ENCODE data around the gene TAPBP. TPM values are rescaled to one million over a fixed set of nuclear protein-coding genes. Genes with fewer than 3 reads are reported as not detected.
"Not testable (repeated sequence)": the region's sequence is repeated elsewhere in the genome, so short reads cannot be mapped to it uniquely, and the experiment has no call there.

The TAPBP gene
- total RNA-seq, 1 experiment from 2014 or later: 45.5 TPM

DNA sequence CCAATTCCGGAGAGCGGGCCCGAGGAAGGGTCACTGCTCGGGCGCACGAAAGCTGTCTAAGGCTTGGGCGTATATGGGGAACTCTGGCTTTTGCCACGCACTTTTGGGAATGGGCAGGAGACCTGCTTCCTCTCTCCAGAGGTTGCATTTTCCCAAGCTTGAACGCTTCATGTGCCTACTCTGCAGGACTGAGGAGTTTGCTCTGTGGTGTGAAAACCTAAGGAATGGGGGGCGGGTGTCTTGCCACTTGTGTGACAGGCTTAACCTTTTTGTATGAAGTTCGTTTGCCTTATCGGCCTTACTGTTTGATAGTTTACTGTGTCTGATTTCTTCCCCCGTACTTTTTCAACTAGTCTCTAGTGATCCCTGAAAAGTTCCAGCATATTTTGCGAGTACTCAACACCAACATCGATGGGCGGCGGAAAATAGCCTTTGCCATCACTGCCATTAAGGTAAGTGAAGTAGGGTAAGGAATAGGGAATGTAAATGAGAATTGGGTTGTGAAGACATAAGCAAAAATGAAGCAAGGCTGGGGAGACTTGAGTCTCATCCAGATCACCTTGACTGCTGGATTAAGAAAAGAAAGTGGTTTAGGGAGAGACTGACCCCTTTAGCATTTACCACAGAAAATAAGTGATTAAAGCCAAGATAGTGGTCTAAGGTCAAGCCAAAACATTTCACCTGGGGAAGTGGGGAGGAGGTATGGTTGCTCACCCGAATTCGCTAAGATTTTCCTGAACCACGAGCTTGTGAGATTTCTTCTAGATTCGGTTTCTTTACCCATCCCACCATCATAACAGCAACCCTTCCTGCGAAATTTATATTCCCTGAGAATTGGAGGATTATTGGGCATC is 41.4 kb downstream of the TAPBP start:
- in situ Hi-C loops (cut with HindIII; ENCODE audit: low pct_unique_long_range_greater_than_20kb, low sequenced_read_pairs): no loop called here
- DNase-seq (ENCODE audit: low read depth, low spot score): no peak

DNA sequence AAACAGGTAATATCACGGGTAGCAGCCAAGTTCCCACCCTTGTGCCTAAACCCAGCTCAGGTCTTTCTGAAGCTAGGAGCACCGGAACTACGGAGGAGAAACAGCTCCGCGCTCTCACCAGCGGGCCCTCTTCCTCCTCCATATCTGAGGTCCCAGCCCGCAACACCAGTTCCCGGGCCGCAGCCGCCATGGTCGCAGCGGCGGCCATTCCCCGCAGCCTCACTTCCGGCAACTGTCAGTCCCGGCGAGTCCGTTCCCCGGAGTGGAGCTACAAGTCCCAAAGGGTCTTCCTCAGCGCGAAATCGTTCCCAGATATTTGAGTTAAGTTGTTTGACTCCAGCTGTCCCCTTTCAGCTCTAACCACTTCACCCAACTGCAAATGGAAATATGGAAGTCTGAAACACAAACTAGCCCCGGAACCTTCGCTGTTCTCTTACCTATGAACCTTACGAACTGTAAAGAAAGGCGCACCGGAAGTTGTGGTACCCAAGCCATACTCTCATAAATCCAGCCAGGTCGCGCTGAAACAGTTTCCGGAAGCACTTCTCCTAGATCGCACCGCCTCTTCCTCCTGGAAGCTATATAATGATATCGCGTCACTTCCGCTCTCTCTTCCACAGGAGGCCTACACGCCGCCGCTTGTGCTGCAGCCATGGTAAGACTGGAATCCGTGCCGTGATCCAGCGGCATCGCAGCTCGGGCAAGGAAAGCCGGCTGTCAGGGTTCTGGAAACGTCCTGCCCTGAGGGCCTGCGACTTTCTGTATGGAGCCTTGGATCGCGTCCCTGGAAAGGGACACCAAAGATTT is 42.2 kb downstream of the TAPBP start, which contains the start of the genes RPS18 and VPS52:
Gene RPS18 (plus strand): TSS at position 608 of the 807 bp plus-strand sequence. CDS start 45 bp downstream, at position 653.
Gene VPS52 (minus strand): TSS at position 409 of the 807 bp plus-strand sequence. CDS start 201 bp downstream, at position 208.
- in situ Hi-C loops (cut with HindIII; ENCODE audit: low pct_unique_long_range_greater_than_20kb, low sequenced_read_pairs): no loop called here

DNA sequence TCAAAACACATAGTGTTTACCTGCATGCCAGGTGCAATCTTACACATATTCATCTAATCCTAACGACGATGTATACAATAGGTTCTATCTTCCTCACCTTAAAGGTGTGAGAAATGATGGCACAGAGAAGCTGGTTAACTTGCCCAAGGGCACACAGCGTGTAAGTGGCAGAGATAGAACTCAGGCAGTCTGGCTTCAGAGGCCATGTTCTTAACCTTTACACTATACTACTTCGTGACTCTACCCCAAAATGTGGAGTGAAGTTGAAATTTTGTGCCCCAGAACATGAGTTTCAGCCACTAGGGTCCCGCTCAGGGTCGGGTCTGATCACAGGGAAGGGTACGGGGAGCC is 42.8 kb downstream of the TAPBP start:
- in situ Hi-C loops (cut with HindIII; ENCODE audit: low pct_unique_long_range_greater_than_20kb, low sequenced_read_pairs): no loop called here
- DNase-seq (ENCODE audit: low read depth, low spot score): peak; percentile 27

More for the DNA sequence above, 42.2 kb downstream of the TAPBP start, which contains the start of the genes RPS18 and VPS52:
- peak; percentile 99 for DNase-seq (ENCODE audit: low read depth, low spot score)

DNA sequence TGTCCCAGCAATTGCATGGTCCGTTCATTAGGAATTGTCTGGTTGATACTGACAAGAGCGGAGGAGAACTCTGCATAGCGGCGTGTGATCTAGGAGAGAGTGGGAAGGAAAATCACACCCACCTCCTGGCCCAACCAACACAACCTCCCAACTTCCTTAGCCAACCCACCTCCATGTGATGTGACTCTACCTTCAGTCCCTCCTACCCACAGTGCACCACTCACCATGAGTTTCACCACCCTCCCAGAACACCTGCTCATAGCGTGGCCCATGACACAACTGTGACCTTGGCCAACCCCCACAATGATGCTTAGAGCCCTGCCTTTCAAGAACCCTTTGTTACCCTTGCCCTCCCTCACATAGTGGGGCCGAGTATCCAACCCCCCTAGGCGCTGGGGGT is 49.9 kb downstream of the TAPBP start:
- no peak for DNase-seq (ENCODE audit: low read depth, low spot score)
- in situ Hi-C loops (cut with HindIII; ENCODE audit: low pct_unique_long_range_greater_than_20kb, low sequenced_read_pairs): no loop called here

DNA sequence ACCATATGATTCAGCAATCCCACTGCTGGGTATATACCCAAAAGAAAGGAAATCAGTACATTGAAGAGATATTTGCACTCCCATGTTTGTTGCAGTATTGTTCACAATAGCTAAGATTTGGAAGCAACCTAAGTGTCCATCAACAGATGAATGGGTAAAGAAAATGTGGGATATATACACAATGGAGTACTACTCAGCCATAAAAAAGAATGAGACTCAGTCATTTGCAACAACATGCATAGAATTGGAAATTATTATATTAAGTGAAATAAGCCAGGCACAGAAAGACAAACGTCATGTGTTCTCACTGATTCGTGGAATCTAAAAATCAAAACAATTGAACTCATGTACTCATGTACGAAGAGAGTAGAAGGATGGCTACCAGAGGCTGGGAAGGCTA is 51.4 kb downstream of the TAPBP start:
- DNase-seq (ENCODE audit: low read depth, low spot score); in situ Hi-C loops (cut with HindIII; ENCODE audit: low pct_unique_long_range_greater_than_20kb, low sequenced_read_pairs): not testable (repeated sequence)

DNA sequence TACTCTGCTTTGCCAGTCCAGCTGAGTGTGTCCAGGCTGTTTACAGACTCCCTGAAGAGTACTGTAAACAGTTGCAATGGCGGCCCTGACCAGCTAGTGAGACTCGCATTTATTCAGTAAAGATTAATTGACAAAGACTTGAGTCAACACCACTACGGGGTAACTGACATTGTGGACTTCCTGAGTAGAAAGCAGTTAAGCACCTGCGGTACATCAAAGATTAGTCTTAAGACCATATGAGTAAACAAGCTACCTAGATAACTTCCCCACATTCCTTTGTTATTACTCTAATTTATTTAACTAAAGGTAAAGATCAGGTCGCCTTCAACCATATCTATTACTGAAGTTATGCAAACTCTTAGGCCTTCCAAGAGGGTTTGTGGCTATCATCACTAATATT is 54.8 kb downstream of the TAPBP start:
- in situ Hi-C loops (cut with HindIII; ENCODE audit: low pct_unique_long_range_greater_than_20kb, low sequenced_read_pairs): no loop called here
- DNase-seq (ENCODE audit: low read depth, low spot score): no peak

DNA sequence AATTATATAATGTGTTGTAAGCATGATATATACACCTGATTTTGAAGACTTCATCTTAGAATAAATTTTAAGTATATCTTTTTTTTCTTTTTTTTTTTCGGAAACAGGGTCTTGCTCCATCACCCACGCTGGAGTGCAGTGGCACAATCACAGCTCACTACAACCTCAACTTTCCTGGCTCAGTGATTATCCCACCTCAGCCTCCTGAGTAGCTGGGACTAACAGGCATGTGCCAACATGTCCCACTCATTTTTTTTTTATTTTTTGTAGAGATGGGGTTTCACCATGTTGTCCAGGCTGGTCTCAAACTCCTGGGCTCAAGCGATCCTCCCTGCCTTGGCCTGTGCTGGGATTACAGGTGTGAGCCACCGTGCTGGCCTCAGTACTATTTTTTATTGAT is 59.3 kb downstream of the TAPBP start:
- in situ Hi-C loops (cut with HindIII; ENCODE audit: low pct_unique_long_range_greater_than_20kb, low sequenced_read_pairs): no loop called here
- no peak for DNase-seq (ENCODE audit: low read depth, low spot score)

DNA sequence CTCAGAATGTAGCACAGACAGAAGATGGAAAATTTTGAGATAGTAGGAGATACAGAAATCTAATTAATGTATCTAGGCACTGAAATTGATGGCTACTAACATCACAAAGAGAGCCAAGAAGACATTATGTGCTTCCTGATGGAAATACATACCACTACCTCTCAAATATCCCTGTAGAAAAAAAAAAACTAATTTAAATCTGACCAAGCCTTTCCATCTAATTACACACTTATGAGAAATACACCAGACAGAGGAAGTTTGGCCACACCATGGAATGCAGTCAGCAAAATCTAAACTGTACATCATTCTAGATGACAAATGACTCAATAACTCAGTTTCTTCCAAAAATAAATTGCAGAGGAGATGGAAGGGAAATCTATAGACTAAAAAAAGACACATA is 61.1 kb downstream of the TAPBP start:
- in situ Hi-C loops (cut with HindIII; ENCODE audit: low pct_unique_long_range_greater_than_20kb, low sequenced_read_pairs): no loop called here
- no peak for DNase-seq (ENCODE audit: low read depth, low spot score)

DNA sequence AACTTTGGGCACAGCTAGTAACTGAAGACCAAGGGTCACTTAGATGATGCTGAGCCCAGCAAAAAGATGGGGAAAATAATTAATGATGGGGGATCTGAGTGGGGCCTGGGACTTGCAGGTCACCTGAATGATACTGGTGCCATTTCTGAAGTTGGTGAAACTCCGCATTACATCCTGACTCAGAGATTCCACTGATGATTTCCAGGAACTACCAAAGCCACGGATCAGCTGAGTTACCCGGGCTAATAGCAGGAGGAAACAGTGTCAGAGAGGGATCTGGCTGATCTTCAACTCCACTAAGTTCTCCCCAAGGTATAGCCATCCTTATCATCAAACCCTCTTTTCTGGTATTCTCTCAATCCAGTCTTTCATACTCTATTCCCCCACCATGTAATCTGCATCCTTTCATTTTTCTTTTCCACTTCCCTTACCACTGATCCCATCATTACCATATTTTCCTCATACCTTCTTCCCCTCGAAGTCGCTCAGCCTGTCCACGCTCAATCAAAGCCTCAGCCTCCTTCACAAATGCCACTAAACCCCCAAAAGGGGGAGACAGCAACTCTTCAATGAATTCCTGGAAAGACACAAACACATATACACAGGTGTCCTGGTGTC is 62.4 kb downstream of the TAPBP start:
- in situ Hi-C loops (cut with HindIII; ENCODE audit: low pct_unique_long_range_greater_than_20kb, low sequenced_read_pairs): no loop called here
- DNase-seq (ENCODE audit: low read depth, low spot score): no peak

DNA sequence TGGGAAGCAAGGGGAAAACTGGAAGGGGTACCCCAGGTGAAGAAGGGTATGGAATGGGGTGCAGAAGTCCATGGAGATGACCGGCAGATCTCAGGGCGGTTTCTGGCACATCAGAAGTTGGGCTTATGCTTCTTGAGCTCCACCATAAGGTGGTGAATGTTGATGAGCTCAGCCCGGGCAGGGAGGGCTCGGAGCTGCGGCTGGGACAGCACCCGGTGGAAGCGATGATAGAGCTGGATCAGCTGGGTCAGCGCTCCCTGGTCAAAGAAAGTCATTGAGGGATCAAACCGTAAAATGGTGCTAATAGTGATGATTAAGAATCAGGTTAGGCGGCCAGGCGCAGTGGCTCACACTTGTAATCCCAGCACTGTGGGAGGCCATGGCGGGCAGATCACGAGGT is 63.1 kb downstream of the TAPBP start:
- in situ Hi-C loops (cut with HindIII; ENCODE audit: low pct_unique_long_range_greater_than_20kb, low sequenced_read_pairs): no loop called here
- DNase-seq (ENCODE audit: low read depth, low spot score): no peak

DNA sequence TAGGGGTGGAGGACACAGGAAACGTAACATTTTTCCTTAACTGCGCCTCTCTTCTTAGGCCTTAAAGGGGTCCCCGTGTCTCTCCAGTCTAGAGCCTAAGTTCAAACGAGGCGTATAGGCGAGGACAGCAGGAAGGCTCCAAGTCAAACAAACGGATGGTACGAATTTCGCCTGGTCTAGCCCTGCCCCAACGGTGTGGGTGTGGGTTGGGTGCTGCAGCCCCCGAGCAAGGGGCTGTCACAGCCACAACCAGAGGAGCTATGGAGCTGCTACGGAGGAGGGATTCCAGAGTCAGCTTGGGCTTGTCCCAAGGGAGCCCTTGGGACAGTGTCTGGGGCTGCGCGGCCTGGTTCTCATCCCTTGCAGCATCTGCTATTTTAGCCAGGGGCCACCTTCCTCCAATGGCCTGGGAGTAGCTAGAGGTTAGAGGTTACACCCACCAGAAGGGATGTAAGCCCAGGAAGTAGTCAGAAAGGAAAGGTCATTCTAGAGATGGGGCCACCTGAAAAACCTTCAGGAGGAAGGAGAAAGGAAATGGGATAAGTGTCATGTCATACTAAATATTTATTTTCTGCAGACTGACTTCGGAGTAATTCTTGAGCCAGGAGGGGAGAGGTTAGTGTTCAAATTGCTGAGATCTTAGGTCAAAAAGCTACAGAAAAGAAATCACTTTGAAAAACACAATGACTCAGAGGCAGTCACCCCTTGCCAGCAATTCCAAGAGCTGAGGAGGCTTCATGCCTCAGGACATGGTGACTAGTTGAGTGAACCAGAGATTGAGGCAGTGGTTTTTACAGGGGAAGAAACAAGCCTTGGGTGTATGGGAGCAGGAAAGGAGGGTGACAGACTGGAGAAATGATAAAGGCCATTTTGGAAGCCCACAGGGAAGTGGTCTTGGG is 63.9 kb downstream of the TAPBP start:
- in situ Hi-C loops (cut with HindIII; ENCODE audit: low pct_unique_long_range_greater_than_20kb, low sequenced_read_pairs): no loop called here
- DNase-seq (ENCODE audit: low read depth, low spot score): no peak

Other genes starting within 250 kb of the TAPBP start
- 7.1 and 8.7 TPM in 2 replicates for gene HLA-DPA1, start 240.4 kb downstream of the TAPBP start, total RNA-seq (2014; rRNA removed; shearing (Covaris generic))
- gene HLA-DPB1, start 238.1 kb downstream of the TAPBP start, total RNA-seq (2014; rRNA removed; shearing (Covaris generic)): 1.7 and 3.5 TPM in 2 replicates
- 0.42 and 0.98 TPM in 2 replicates for gene COL11A2, start 121.6 kb downstream of the TAPBP start, total RNA-seq (2014; rRNA removed; shearing (Covaris generic))
- gene RXRB, start 113.4 kb downstream of the TAPBP start, total RNA-seq (2014; rRNA removed; shearing (Covaris generic)): 16.5 and 17.0 TPM in 2 replicates
- gene SLC39A7, start 113.2 kb downstream of the TAPBP start, total RNA-seq (2014; rRNA removed; shearing (Covaris generic)): 92.5 and 94.5 TPM in 2 replicates
- gene HSD17B8, start 109.4 kb downstream of the TAPBP start, total RNA-seq (2014; rRNA removed; shearing (Covaris generic)): 6.5 and 8.0 TPM in 2 replicates
- gene RING1, start 105.6 kb downstream of the TAPBP start, total RNA-seq (2014; rRNA removed; shearing (Covaris generic)): 22.5 and 25.8 TPM in 2 replicates
- gene VPS52, start 42.2 kb downstream of the TAPBP start, total RNA-seq (2014; rRNA removed; shearing (Covaris generic)): 27.1 and 28.5 TPM in 2 replicates
- 4,185 and 4,422 TPM in 2 replicates for gene RPS18, start 42.0 kb downstream of the TAPBP start, total RNA-seq (2014; rRNA removed; shearing (Covaris generic))
- gene B3GALT4, start 37.0 kb downstream of the TAPBP start, total RNA-seq (2014; rRNA removed; shearing (Covaris generic)): 0.83 and 1.0 TPM in 2 replicates
- gene WDR46, start 24.8 kb downstream of the TAPBP start, total RNA-seq (2014; rRNA removed; shearing (Covaris generic)): 85.9 and 93.6 TPM in 2 replicates
- gene PFDN6, start 24.5 kb downstream of the TAPBP start, total RNA-seq (2014; rRNA removed; shearing (Covaris generic)): 128 and 143 TPM in 2 replicates
- 11.9 and 14.6 TPM in 2 replicates for gene RGL2, start 15.1 kb downstream of the TAPBP start, total RNA-seq (2014; rRNA removed; shearing (Covaris generic))
- 7.6 and 9.2 TPM in 2 replicates for gene ZBTB22, start 3.7 kb upstream of the TAPBP start, total RNA-seq (2014; rRNA removed; shearing (Covaris generic))
- gene DAXX, start 8.9 kb upstream of the TAPBP start, total RNA-seq (2014; rRNA removed; shearing (Covaris generic)): 29.0 and 33.5 TPM in 2 replicates
- 21.8 and 23.9 TPM in 2 replicates for gene KIFC1, start 77.7 kb upstream of the TAPBP start, total RNA-seq (2014; rRNA removed; shearing (Covaris generic))
- 19.8 and 20.6 TPM in 2 replicates for gene PHF1, start 96.9 kb upstream of the TAPBP start, total RNA-seq (2014; rRNA removed; shearing (Covaris generic))
- gene CUTA, start 104.0 kb upstream of the TAPBP start, total RNA-seq (2014; rRNA removed; shearing (Covaris generic)): 129 and 130 TPM in 2 replicates
- 0.64 and 0.85 TPM in 2 replicates for gene SYNGAP1, start 106.0 kb upstream of the TAPBP start, total RNA-seq (2014; rRNA removed; shearing (Covaris generic))
- gene ZBTB9, start 140.5 kb upstream of the TAPBP start, total RNA-seq (2014; rRNA removed; shearing (Covaris generic)): 7.2 and 7.7 TPM in 2 replicates